GM19099 (cell line): ENCODE results near the gene MYL12B.

ENCODE experiments used
- POLR2A ChIP-seq: IDR thresholded peaks from 3 replicates; pipeline ENCODE4 v1.6.1; 2011; ENCODE audit warnings: low read depth; ENCODE audit not compliant: insufficient read length; ENCODE audit errors: extremely low read depth

The MYL12B gene

GRCh38 chr18:3297025-3297984 lies 35.4 kb downstream of the MYL12B start:
- peak; percentile 80 for TF ChIP-seq POLR2A

- no peak for TF ChIP-seq POLR2A
Measured at GRCh38 chr18:3304832-3305231, 42.9 kb downstream of the MYL12B start.

GRCh38 chr18:3305354-3305762 lies 43.4 kb downstream of the MYL12B start:
- no peak for TF ChIP-seq POLR2A

- no peak for TF ChIP-seq POLR2A
Measured at GRCh38 chr18:3305933-3306332, 44.0 kb downstream of the MYL12B start.

- no peak for TF ChIP-seq POLR2A
Measured at GRCh38 chr18:3306391-3306790, 44.5 kb downstream of the MYL12B start.

GRCh38 chr18:3313685-3314084 lies 51.8 kb downstream of the MYL12B start:
- TF ChIP-seq POLR2A = no peak

- TF ChIP-seq POLR2A = no peak
Measured at GRCh38 chr18:3319399-3319798, 57.5 kb downstream of the MYL12B start.

- no peak for TF ChIP-seq POLR2A
Measured at GRCh38 chr18:3319894-3320454, 58.0 kb downstream of the MYL12B start.

- TF ChIP-seq POLR2A = no peak
Measured at GRCh38 chr18:3321133-3321812, 59.3 kb downstream of the MYL12B start.

- no peak for TF ChIP-seq POLR2A
Measured at GRCh38 chr18:3323900-3324299, 62.0 kb downstream of the MYL12B start.
